Stimulated activated CD8-positive, alpha-beta memory T cell treated with anti-CD3 and anti-CD28 coated beads, Interleukin-15, amount 100 ng/mL, for 1 hour (primary cell): Measurements from ENCODE around the gene NAA25.
"Not testable (repeated sequence)": the region's sequence is repeated elsewhere in the genome, so short reads cannot be mapped to it uniquely, and the experiment has no call there.

Source experiments
- DNase-seq: peaks from one replicate; pipeline ENCODE4 v3.0.0-alpha.2; 2020; ENCODE audit warnings: low read depth

The NAA25 gene

GRCh38 chr12:112061137-112061536, 47.4 kb downstream of the NAA25 start:
- DNase-seq, result no peak

GRCh38 chr12:112049351-112049750, 59.2 kb downstream of the NAA25 start:
- no peak for DNase-seq

- DNase-seq, result no peak
These were observed 62.6 kb downstream of the NAA25 start for GRCh38 chr12:112046003-112046402.

GRCh38 chr12:112036614-112037013, 72.0 kb downstream of the NAA25 start:
- DNase-seq, result not testable (repeated sequence)

- DNase-seq, result no peak
These were observed 73.3 kb downstream of the NAA25 start for GRCh38 chr12:112035219-112035785.

- no peak for DNase-seq
These were observed 76.3 kb downstream of the NAA25 start for GRCh38 chr12:112032292-112032691.

- no peak for DNase-seq
These were observed 77.1 kb downstream of the NAA25 start for GRCh38 chr12:112031472-112031871.

GRCh38 chr12:112029301-112029700, 79.3 kb downstream of the NAA25 start:
- DNase-seq, result no peak

- no peak for DNase-seq
These were observed 82.7 kb downstream of the NAA25 start for GRCh38 chr12:112025808-112026375.

- DNase-seq, result no peak
These were observed 84.7 kb downstream of the NAA25 start for GRCh38 chr12:112023759-112024396.

GRCh38 chr12:112022241-112023016, 86.2 kb downstream of the NAA25 start:
- no peak for DNase-seq

GRCh38 chr12:112020947-112021457, 87.6 kb downstream of the NAA25 start:
- no peak for DNase-seq

- no peak for DNase-seq
These were observed 89.9 kb downstream of the NAA25 start for GRCh38 chr12:112018571-112019237.

GRCh38 chr12:112017041-112017440, 91.5 kb downstream of the NAA25 start:
- DNase-seq, result no peak

- DNase-seq, result no peak
These were observed 92.6 kb downstream of the NAA25 start for GRCh38 chr12:112015938-112016337.

- DNase-seq, result peak; percentile 19
These were observed 94.8 kb downstream of the NAA25 start for GRCh38 chr12:112013601-112014402.

GRCh38 chr12:112012775-112013600, 95.6 kb downstream of the NAA25 start, which contains the start of the genes ERP29 and TMEM116:
ERP29 (plus strand) TSS chr12:112013426; CDS start chr12:112013466, 40 bp downstream.
TMEM116 (minus strand) TSS chr12:112013165; CDS start chr12:112005270, 7,895 bp downstream.
- peak; percentile 100 for DNase-seq

GRCh38 chr12:112011685-112012084, 96.9 kb downstream of the NAA25 start:
- no peak for DNase-seq

GRCh38 chr12:112010415-112011344, 97.9 kb downstream of the NAA25 start:
- no peak for DNase-seq
